ENCODE measurements around the gene GULP1.

Gene GULP1

DNA sequence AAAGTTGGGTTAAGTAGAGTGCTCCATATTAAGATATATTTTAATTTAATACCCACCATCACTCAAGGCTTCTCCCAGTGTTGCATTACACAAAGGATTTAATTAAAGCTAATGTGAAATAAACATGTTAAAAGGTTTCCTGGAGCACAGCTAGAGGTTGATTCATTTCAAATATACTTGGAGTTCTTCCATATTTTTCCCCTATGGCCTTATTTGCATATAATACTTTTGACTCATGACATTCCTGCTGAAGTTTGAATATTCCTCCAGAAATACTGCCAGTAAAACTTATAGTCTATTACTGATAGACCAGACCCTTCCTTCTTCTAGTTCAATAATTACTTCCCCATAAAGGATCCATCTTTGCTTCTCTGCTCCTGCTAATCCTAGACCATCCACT is 227.5 kb downstream of the GULP1 start:
- H3K9me2 ChIP-seq (replicated peaks; ENCODE audit: control insufficient read depth, low read length) = no peaks in the 10 kb centered on the region
- H3K27ac ChIP-seq (ENCODE audit: low read depth, low read length) = no peak overlapping the region
- no peaks in the 10 kb centered on the region for H3K9me3 ChIP-seq (ENCODE audit: control insufficient read depth, insufficient read depth, low read length)
- H3K4me1 ChIP-seq (ENCODE audit: control insufficient read depth, low read length) = no peaks in the 10 kb centered on the region
- H4K20me1 ChIP-seq (ENCODE audit: control insufficient read depth, insufficient read depth, low read depth, low read length) = no peaks in the 10 kb centered on the region
- TF ChIP-seq, protein P1, sequence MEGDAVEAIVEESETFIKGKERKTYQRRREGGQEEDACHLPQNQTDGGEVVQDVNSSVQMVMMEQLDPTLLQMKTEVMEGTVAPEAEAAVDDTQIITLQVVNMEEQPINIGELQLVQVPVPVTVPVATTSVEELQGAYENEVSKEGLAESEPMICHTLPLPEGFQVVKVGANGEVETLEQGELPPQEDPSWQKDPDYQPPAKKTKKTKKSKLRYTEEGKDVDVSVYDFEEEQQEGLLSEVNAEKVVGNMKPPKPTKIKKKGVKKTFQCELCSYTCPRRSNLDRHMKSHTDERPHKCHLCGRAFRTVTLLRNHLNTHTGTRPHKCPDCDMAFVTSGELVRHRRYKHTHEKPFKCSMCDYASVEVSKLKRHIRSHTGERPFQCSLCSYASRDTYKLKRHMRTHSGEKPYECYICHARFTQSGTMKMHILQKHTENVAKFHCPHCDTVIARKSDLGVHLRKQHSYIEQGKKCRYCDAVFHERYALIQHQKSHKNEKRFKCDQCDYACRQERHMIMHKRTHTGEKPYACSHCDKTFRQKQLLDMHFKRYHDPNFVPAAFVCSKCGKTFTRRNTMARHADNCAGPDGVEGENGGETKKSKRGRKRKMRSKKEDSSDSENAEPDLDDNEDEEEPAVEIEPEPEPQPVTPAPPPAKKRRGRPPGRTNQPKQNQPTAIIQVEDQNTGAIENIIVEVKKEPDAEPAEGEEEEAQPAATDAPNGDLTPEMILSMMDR (IDR thresholded peaks at IDR 0.05; ENCODE audit: low read depth, low read length, poor library complexity, severe bottlenecking) = no peak
- TF ChIP-seq EZH2phosphoT487 (IDR thresholded peaks at IDR 0.05; ENCODE audit: borderline replicate concordance, low read length) = no peak
- H3K36me3 ChIP-seq (ENCODE audit: control insufficient read depth, low read length) = no peaks in the 10 kb centered on the region
- no peak overlapping the region for H3K4me3 ChIP-seq (ENCODE audit: low read length)
- no peaks in the 10 kb centered on the region for H3K79me2 ChIP-seq (ENCODE audit: control insufficient read depth, low read length)
- peaks cover 3% of the 10 kb centered on the region; the same call in 1 of the 2 replicates for H3K27me3 ChIP-seq (ENCODE audit: control insufficient read depth, low read length)
- H3F3A ChIP-seq (ENCODE audit: control insufficient read depth, insufficient read depth) = no peaks in the 10 kb centered on the region
- H3K4me2 ChIP-seq (ENCODE audit: low read length) = no peak overlapping the region

DNA sequence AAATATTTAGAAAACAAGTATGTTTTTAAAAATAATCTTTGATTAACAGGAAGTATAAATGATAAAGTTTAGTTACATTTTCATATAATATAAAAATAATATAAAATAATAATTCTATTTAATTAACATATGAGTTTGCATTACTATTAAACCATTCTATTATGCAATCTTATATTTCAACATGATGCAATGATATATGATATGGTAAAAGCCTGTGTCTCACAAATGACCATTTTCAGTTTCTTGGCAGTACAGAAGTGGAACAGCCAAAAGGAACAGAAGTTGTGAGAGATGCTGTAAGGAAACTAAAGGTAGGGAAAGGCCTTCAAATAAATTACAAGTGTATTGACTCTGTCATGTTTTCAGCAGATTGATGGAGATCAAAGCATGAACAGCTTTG is 230.8 kb downstream of the GULP1 start:
- Histone ChIP-seq H3K4me3 (ENCODE audit: low read length) (no peak overlapping the region), H3K9me3 (ENCODE audit: control insufficient read depth, insufficient read depth, low read length) (no peaks in the 10 kb centered on the region), H3K36me3 (ENCODE audit: control insufficient read depth, low read length) (no peaks in the 10 kb centered on the region), H3K9me2 (replicated peaks; ENCODE audit: control insufficient read depth, low read length) (no peaks in the 10 kb centered on the region), H3K27ac (ENCODE audit: low read depth, low read length) (no peak overlapping the region), H4K20me1 (ENCODE audit: control insufficient read depth, insufficient read depth, low read depth, low read length) (no peaks in the 10 kb centered on the region), H3K4me2 (ENCODE audit: low read length) (no peak overlapping the region), H3F3A (ENCODE audit: control insufficient read depth, insufficient read depth) (no peaks in the 10 kb centered on the region), H3K27me3 (ENCODE audit: control insufficient read depth, low read length) (0 out of 2 replicates have a peak, but pooled peaks cover 3% of the 10 kb centered on the region), H3K4me1 (ENCODE audit: control insufficient read depth, low read length) (no peaks in the 10 kb centered on the region), H3K79me2 (ENCODE audit: control insufficient read depth, low read length) (no peaks in the 10 kb centered on the region)
- TF ChIP-seq, protein P1 (IDR thresholded peaks at IDR 0.05; ENCODE audit: low read depth, low read length, poor library complexity, severe bottlenecking) = no peak
- TF ChIP-seq EZH2phosphoT487 (IDR thresholded peaks at IDR 0.05; ENCODE audit: borderline replicate concordance, low read length) = no peak

DNA sequence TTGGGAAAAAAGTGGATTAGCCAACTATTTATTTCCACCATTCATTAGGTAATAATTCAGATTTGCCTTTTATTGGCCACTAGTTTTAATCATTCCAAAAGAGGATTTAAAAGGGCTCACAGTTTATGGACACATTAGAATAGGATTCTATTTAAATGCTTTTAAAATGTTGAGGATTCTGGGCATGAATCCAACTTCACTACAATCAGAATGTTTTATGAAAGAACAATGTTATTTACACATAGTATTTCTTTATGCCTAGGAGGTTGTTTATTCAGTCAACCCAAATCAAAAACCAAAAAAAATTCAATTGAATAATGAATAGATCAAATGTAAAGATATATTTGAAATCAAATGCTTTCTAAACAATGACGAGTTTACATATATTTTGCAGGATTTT is 232.2 kb downstream of the GULP1 start:
- Histone ChIP-seq H3F3A (ENCODE audit: control insufficient read depth, insufficient read depth) (no peaks in the 10 kb centered on the region), H3K4me1 (ENCODE audit: control insufficient read depth, low read length) (no peaks in the 10 kb centered on the region), H3K4me3 (ENCODE audit: low read length) (no peak overlapping the region), H3K9me2 (replicated peaks; ENCODE audit: control insufficient read depth, low read length) (no peaks in the 10 kb centered on the region), H4K20me1 (ENCODE audit: control insufficient read depth, insufficient read depth, low read depth, low read length) (no peaks in the 10 kb centered on the region), H3K36me3 (ENCODE audit: control insufficient read depth, low read length) (no peaks in the 10 kb centered on the region), H3K9me3 (ENCODE audit: control insufficient read depth, insufficient read depth, low read length) (no peaks in the 10 kb centered on the region), H3K79me2 (ENCODE audit: control insufficient read depth, low read length) (no peaks in the 10 kb centered on the region), H3K4me2 (ENCODE audit: low read length) (no peak overlapping the region), H3K27me3 (ENCODE audit: control insufficient read depth, low read length) (0 out of 2 replicates have a peak, but pooled peaks cover 3% of the 10 kb centered on the region), H3K27ac (ENCODE audit: low read depth, low read length) (no peak overlapping the region)
- no peak for TF ChIP-seq EZH2phosphoT487 (IDR thresholded peaks at IDR 0.05; ENCODE audit: borderline replicate concordance, low read length)
- TF ChIP-seq, protein P1 (IDR thresholded peaks at IDR 0.05; ENCODE audit: low read depth, low read length, poor library complexity, severe bottlenecking) = no peak
